Ramos (cell line): ENCODE measurements around the gene MEMO1.
"Not testable (repeated sequence)": the region's sequence is repeated elsewhere in the genome, so short reads cannot be mapped to it uniquely, and the experiment has no call there.

Experiments
- in situ Hi-C: fragments of 300-500 bp; cut with MboI; formaldehyde crosslinking; loops from one replicate; pipeline ENCODE4 v1.14.3; 2022; ENCODE audit warnings: low sequenced_read_pairs; ENCODE audit not compliant: unreplicated experiment

The MEMO1 gene

DNA sequence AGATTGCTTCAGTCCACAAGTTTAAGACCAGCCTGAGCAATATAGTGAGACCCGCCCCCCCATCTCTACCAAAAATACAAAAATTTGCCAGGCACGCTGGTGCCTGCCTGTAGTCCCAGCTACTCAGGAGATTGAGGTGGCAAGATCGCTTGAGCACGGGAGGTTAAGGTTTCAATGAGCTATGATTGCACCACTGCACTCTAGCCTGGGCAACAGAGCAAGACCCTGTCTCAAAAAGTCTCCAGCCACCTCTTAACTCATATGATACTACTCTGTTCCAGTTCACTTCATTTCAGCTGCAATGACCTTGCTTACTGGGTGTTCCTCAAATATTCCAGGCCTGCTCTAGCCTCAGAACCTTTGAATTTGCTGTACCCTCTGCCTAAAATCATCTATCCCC lies 11.4 kb downstream of the MEMO1 start:
- in situ Hi-C loops: no loop called here

DNA sequence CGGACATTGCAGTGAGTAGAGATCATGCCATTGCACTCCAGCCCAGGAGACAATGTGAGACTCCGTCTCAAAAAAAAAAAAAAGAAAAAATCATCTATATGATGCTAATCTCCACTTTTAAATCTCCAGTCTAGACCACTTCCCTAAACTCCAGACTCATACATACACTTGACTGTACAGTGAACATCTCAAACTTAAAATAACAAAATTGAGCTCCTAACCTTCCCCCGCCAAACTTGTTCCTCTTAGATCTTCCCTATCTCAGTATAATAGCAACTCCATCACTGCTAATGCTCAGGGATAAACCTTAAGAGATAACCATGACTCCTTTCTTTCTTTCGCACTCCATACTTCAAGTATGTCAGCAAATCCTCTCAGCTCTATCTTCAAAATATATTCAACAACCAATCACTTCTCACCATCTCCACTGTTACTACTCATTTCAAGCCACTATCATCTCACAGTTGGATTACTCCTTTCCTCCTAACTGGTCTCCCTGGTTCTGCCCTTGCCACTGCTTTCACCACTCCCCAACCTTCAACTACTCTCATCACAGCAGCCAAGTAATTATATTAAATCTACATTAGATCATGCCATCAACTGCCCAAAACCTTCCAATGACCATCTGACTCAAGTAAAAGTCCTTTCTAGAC lies 12.0 kb downstream of the MEMO1 start:
- in situ Hi-C loops: no loop called here

DNA sequence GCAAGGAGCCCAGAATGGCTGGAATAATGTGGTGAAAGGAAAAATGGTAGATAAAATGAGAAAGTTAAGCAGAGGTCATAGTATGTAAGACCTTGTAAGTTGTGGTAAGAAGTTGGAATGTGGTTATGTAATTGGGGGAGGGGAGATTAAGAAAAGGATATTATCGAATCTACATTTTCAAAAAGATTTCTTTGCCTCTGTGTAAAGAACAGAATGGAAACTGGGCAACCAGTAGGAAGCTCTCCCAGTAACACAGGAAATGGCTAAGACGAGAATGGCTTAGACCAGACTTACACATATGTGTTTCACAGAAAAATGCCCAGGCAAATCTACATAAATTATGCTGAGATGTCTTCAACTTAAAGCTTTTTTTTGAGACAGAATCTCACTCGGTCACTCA lies 13.2 kb downstream of the MEMO1 start:
- in situ Hi-C loops: no loop called here

DNA sequence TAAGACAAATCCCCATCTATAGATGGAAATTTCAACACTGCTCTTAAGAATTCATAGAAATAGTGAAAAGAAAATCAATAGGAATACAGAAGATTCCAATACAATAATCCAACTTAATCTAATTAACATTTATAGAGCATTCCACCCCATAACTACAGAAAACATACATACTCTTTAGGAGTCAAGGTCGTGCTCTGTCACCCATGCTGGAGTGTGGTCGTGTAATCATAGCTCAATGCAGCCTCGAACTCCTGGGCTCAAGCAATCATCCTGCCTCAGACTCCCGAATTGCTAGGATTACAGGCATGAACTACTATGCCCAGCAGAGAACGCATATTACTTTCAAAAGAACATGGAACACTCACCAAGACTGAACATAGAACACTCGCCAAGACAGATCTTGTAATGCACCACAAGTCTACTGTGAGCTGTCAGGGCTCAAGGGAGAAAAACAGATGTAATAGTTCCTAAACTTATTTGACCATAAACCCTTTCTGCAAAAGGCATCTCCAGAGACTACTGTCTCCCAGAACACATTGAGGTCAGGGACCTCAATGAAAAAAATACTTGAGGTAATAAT lies 14.1 kb downstream of the MEMO1 start:
- in situ Hi-C loops: no loop called here

DNA sequence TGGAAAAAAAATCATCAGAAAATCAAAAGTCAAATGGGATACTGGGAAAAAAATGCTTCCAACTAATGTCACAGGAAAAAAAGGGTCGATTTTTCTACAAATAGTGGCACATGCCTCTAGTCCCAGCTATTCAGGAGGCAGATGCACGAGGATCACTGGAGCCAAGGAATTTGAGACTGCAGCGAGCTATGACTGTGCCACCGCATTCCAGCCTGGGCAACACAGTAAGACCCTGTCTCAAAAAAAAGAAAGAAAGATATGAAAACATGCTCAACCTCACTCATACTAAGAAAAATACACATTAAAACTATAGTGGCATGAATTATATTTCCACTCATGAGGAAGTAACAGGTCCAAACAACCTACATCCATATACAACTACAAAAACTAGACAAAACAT lies 17.9 kb downstream of the MEMO1 start:
- in situ Hi-C loops: no loop called here

DNA sequence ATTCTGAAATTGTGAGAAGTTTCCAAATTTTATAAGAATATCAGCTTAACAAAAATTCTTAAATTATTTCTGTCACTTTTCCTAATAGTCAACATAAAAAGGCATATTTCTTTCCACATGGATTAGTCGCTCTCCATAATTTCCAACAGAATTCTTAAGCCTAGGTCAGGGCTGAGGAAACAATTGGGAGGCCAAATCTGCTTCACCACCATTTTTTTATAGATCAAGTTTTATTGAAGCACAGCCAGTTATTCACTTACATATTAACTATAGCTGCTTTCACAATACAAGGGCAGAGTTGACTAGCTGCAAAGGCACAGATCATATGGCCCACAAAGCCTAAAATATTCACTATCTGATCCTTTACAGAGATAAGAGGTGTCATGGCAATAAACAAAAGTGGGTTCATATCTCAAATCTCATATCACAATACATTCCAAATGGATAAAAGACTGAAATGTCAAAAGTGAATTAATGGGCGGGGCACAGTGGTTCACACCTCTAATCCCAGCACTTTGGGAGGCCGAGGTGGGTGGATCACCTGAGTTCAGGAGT lies 18.7 kb downstream of the MEMO1 start:
- in situ Hi-C loops: no loop called here

DNA sequence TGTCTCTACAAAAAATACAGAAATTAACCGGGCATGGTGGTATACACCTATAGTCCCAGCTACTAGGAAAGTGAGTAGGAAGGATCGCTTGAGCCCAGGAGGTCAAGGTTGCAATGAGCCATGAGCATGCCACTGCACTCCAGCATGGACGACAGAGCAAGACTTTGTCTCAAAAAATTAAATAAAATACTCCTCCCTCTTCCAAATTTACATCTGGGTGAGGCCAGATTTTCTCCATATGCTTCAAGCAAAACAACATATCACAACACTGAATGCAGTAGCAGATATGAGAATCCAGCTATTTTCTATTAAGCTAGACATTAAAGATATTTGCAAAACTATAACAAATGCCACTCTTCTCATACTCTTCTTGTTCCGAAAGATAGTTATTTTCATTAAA lies 20.9 kb downstream of the MEMO1 start:
- in situ Hi-C loops: no loop called here

DNA sequence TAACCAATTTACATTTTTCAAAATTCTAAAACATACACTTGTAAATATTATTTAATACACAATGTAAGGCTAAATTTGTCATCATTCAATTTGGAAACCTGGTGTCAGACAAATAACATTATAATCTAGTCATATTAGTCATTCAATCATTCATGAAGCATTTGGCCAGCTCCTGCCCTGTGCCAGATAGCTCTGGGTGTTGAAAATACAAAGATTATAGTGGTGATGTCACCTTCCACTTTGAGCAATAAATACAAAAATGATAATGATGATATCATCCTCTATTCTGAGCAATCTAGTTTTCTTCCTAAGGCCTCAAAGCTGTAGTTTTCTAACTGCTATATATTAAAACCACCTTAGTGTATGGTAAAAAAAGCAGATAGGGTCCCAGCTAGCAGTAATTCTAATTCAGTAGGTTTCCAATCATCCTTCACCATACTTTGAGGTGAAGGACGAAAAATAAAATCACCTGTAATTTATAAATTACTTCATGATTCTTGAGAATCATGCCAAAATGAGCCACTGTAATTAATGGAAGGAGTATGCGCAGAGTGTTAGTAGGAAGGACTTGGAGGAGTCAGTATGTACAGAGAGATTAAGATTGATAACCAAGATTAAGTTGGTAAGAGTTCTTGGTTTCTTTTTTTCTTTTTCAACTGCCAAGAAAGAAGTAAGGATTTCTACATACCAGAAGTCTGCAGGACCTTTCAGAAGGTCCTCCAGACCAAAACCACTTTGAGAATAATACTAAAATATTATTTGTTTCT lies 23.2 kb downstream of the MEMO1 start:
- in situ Hi-C loops: no loop called here

DNA sequence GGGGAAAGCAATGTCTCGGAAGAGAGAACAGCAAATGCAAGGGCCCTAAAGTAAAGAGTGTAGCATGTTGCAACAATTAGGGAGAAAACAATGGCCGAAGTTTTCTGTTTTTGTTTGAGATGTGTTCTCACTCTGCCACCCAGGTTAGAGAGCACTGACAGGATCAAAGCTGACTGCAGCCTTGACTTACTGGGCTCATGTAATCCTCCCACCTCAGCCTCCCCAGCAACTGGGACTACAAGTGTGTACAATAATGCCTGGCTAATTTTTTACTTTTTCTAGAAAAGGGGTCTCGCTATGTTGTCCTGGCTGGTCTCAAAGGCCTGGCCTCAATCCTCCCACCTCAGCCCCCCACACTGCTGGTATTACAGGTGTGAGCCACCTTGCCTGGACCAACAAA lies 23.9 kb downstream of the MEMO1 start:
- in situ Hi-C loops: no loop called here

DNA sequence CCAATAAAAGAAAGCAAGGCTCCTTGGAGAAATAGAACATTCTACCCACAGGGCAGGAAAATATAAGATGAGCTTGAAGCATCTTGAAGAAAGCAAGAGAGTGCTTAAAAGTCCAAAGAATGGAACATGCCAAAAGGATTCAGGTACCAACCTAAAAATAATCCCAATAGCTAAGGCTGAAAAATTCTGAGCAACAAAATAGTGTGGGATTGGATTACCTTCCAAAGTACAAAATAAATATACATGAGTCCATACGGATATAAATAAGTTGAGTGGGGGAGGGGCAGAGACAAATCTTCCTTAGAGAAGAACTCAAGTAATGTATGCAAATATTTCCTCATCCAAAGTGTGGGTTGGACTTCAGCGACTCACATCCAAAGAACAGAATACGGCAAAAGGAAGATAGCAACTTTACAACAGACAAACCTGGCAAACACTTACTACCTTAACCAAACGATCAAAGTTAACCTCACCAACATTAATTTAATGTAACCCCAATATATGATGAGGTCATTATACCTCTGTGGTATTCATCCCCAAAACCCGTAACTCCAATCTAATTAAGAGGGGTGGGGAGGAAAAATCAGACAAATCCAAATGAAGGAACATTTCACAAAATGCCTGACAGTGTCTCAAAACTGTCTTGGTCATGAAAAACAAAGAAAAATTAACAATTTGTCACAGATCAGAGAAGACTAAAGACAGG lies 26.9 kb downstream of the MEMO1 start:
- in situ Hi-C loops: no loop called here

DNA sequence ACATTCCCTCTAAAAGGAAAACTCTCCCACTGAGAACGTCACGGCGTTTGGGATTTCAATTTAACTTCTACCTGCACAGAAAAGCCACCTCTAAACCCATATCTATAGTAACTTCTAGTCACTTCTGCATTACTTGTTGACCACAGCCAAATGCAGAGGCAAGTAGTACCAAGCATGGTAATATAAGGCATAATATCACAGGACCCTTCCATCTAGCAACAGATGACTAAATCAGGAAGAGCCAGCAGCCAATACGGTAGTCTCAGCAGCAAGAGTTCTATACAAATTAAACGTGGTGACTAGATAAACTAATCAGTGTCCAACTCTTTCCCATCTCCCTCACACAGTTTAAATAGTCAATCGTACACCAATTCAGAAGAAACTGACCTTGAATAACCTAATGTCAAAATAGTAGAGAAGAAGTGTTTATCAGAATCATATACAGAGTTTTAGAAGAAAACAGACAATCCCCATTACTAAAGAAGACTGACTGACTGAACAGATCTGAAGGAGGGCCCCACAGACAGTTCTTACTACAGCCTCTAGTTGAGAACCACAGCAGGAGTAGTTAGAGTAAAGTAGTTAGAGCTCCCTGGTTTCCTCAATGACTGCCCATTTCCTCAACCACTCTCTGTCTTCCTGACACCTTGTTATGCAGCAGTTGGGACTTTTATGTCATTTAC lies 30.0 kb downstream of the MEMO1 start:
- in situ Hi-C loops: no loop called here

DNA sequence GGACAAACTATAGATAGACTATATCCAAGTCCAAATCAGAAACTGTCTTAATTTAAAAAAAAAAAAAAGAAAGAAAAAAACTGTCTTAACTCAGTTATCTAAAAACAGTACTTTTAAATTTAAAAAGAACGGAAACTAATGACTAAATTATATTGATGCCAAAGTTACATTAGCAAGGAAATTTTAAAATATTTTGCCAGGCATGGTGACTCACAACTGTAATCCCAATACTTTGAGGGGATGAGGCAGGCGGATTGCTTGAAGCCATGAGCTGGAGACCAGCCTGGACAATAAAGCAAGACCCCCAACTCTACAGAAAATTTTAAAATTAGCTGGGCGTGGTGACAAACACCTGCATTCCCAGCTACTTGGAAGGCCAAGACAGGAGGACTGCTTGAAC lies 30.9 kb downstream of the MEMO1 start:
- in situ Hi-C loops: no loop called here

DNA sequence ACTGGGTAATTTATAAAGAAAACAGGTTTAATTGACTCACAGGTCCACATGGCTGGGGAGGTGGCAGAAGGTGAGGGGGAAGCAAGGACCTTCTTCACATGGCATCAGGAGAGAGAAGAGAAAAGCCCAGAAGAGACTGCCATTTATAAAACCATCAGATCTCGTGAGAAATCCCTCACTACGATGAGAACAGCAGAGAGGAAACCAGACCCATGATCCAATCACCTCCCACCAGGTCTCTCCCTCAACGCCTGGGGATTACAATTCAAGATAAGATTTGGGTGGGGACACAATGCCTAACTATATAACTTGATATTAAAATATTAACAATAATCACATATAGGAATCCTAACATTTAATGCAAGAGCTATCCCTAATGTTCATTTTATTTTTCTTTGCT lies 31.8 kb downstream of the MEMO1 start:
- in situ Hi-C loops: no loop called here

DNA sequence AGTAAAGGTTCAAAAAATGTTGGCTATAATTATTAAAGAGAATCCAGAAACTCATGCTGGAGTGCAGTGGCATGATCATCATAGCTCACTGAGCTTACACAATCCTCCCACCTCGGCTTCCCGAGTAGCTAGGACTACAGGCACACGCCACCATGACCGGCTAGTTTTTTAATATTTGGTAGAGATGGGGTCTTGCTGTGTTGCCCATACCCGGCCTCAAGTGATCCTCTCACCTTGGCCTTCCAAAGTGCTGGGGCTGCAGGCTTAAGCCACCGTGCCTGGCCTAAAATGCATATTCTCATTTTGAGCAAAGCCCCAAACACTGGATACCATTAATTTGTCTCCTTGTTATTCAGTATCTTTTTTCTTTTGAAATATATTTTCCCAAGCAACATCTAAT lies 32.4 kb downstream of the MEMO1 start:
- in situ Hi-C loops: no loop called here

DNA sequence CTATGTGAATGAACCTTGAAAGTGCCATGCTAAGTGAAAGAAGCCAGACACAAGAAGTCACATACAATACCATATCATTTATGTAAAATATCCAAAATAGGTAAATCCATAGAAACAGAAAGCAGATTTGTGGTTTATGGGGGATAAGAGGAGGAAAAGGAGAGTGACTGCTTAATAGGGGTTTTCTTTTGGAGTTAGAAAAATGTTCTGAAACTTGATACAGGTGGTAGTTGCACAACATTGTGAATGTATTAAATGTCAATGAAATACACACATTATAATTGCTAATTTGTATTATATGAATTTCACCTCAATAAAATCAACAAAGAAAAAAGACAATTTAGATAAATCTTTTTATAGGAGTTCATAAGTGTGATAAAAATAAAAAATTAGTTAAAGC lies 37.1 kb downstream of the MEMO1 start:
- in situ Hi-C loops: no loop called here

DNA sequence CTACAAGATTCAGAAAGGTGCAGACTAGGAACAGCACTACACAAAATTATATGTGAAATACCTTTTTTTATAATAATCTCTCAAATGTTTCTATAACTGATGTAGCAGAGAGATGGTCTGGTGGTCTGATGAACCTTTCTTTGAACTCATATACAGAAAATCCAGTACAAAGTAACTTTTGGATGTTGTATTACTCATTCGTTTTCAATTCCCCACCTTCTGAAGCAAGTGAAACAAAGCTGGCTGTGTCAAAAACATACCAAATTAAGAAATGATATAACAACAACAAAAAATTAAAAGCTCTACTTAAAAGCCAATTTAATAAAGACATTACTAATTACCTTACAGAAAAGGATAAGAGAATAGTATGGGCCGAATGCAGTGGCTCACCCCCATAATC lies 38.7 kb downstream of the MEMO1 start:
- in situ Hi-C loops: no loop called here

DNA sequence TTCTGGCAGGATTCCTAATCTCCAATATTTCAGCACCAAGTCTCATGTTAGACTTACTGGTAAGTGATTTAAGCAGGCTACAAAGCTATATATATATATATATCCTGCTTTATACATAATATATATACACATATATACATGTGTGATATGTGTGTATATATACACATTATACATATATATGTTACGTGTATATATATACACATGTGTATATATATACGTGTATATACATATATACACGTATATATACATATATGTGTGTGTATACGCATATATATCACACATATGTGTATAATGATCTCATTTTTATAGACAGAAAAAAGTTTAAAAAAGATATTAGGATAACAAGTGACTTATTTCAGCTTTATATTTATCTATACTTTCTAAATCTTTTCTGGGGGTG lies 41.6 kb downstream of the MEMO1 start:
- in situ Hi-C loops: no loop called here

DNA sequence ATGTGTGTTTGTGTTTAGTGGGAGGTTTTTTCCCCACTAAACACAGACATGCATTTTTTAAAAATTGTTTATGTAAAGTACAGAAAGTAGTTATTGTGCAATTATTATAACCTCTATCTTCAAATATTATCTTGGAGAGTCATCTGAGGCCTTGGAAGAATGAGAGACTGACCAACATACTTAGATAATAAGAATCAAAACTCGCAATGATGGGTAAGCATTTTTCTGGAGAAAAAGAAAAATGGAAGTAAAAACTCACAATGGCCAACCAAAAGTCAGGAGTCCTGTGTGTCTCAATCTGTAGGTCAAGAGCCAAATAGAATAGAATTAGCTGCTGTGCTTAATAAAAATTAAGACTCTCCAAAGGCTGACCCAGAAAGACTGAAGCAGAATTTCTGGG lies 43.0 kb downstream of the MEMO1 start:
- in situ Hi-C loops: no loop called here

DNA sequence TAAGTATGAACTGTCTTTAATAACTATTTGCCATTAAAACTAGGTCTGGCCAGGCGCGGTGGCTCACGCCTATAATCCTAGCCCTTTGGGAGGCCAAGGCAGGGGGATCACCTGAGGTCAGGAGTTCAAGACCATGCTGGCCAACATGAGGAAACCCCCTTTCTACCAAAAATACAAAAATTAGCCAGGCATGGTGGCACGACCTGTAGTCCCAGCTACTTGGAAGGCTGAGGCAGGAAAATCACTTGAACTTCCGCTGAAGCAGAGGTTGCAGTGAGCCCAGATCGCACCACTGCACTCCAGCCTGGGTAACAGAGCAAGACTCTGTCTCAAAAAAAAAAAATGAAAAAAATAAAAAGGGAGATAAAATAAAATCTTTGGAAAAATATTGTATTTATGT lies 44.4 kb downstream of the MEMO1 start:
- in situ Hi-C loops: not testable (repeated sequence)

DNA sequence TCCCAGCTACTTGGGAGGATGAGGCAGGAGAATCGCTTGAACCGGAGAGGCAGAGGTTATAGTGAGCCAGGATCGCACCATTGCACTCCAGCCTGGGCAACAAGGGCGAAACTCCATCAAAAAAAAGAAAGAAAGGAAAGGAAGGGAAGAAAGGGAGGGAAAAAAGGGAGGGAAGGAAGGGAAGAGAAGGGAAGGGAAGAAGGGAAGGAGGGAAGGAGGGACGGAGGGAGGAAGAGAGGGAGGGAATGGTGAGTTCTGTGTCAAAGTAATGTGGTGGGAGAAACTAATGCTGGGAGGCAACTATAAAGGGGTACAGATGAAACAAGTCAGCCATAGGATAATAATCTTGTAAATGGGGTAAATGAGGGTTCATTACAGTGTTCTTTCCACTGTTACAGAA lies 45.7 kb downstream of the MEMO1 start:
- in situ Hi-C loops: no loop called here
